PC-9 (cell line): ENCODE measurements around the gene ZNF784. TPM values are rescaled to one million over a fixed set of nuclear protein-coding genes. Genes with fewer than 3 reads are reported as not detected.

Source experiments
- BruUV-seq: library from RNA; stranded (reverse); fragments of 400-500 nt; replicated peaks from 2 replicates; lab custom pipeline; 2021; lab: Mats Ljungman, UMichigan
- CTCF ChIA-PET: fragments of 300-600 bp; sonication (Branson Sonifier 250); formaldehyde crosslinking; loops from one replicate; lab custom pipeline; 2022; ENCODE audit warnings: antibody characterized with exemption; lab: Charles Lee
- POLR2A ChIA-PET: fragments of 300-600 bp; sonication (Branson Sonifier 250); formaldehyde crosslinking; loops from one replicate; lab custom pipeline; 2022; ENCODE audit warnings: antibody characterized with exemption; ENCODE audit not compliant: unreplicated experiment; lab: Charles Lee
- DNase-seq, 2 experiments: peaks; one replicate each; pipeline versions ENCODE4 v3.0.0 to v3.0.0-alpha.2; 2015 to 2022; ENCODE audit warnings: mixed read lengths in 1 of 2
- H2AFZ ChIP-seq: fragments of 200-600 bp; sonication (generic); 2 replicates; pipeline ENCODE4 v1.8.1; 2017; ENCODE audit warnings: antibody characterized with exemption
- H3F3A ChIP-seq: fragments of 200-600 bp; sonication (generic); 2 replicates; pipeline ENCODE4 v1.8.1; 2017; ENCODE audit warnings: antibody characterized with exemption, mild to moderate bottlenecking, low read depth; ENCODE audit not compliant: insufficient read depth
- H3K27ac ChIP-seq: fragments of 200-600 bp; sonication (generic); 2 replicates; pipeline ENCODE4 v1.6.1; 2016; ENCODE audit warnings: mixed run types
- H3K27me3 ChIP-seq: fragments of 200-600 bp; sonication (generic); 2 replicates; pipeline ENCODE4 v1.6.1; 2016; ENCODE audit warnings: low read depth, mixed run types; ENCODE audit not compliant: insufficient read depth
- H3K36me3 ChIP-seq: fragments of 200-600 bp; sonication (generic); 2 replicates; pipeline ENCODE4 v1.6.1; 2016; ENCODE audit warnings: low read depth, mixed run types
- H3K4me1 ChIP-seq: fragments of 200-600 bp; sonication (generic); replicated peaks from 2 replicates; pipeline ENCODE4 v1.6.1; 2016; ENCODE audit warnings: mixed run types; ENCODE audit not compliant: insufficient read depth
- H3K4me2 ChIP-seq: fragments of 200-600 bp; sonication (generic); 2 replicates; pipeline ENCODE4 v1.6.1; 2017; ENCODE audit warnings: mixed run types
- H3K4me3 ChIP-seq: fragments of 200-600 bp; sonication (generic); 2 replicates; pipeline ENCODE4 v1.6.1; 2016; ENCODE audit warnings: mixed run types
- H3K79me2 ChIP-seq: fragments of 200-600 bp; sonication (generic); 2 replicates; pipeline ENCODE4 v1.6.1; 2017; ENCODE audit warnings: low read depth, mixed run types
- H3K9me2 ChIP-seq: fragments of 200-600 bp; sonication (generic); 2 replicates; pipeline ENCODE4 v1.8.1; 2017; ENCODE audit warnings: mild to moderate bottlenecking; ENCODE audit not compliant: insufficient read depth
- H3K9me3 ChIP-seq: fragments of 200-600 bp; sonication (generic); 2 replicates; pipeline ENCODE4 v1.8.1; 2016; ENCODE audit warnings: low read depth; ENCODE audit not compliant: insufficient read depth
- H4K20me1 ChIP-seq: fragments of 200-600 bp; sonication (generic); 2 replicates; pipeline ENCODE4 v1.8.1; 2017; ENCODE audit not compliant: insufficient read depth
- CTCF ChIP-seq: fragments of 200-600 bp; sonication (generic); conservative IDR thresholded peaks from 2 replicates; pipeline ENCODE4 v1.6.1; 2017; ENCODE audit warnings: mixed run types, antibody characterized with exemption, mild to moderate bottlenecking, moderate library complexity
- EZH2 ChIP-seq: fragments of 200-600 bp; sonication (generic); IDR thresholded peaks from 2 replicates; pipeline ENCODE4 v1.8.0; 2017; ENCODE audit warnings: antibody characterized with exemption, low read depth
- intact Hi-C: fragments of 100-400 bp; cut with micrococcal nuclease; formaldehyde crosslinking; loops from one replicate; pipeline ENCODE4 v1.10.0; 2022; ENCODE audit not compliant: unreplicated experiment
- total RNA-seq: library from RNA; stranded (reverse); gene quantifications from 2 replicates; pipeline ENCODE4 v1.2.3, GENCODE V29; 2021

ZNF784 gene
- total RNA-seq, 1 experiment from 2014 or later = 5.4 TPM

- Histone ChIP-seq H3K4me2 (peak overlapping the region; percentile 93), H3K9me2 (no peaks in the 10 kb centered on the region), H3K9me3 (no peaks in the 10 kb centered on the region), H3K36me3 (peaks cover 12% of the 10 kb centered on the region; the same call in 1 of the 2 replicates), H3K79me2 (peaks cover 51% of the 10 kb centered on the region), H3K4me1 (peaks cover 29% of the 10 kb centered on the region), H3K27me3 (no peaks in the 10 kb centered on the region), H4K20me1 (peaks cover 34% of the 10 kb centered on the region), H3F3A (peaks cover 46% of the 10 kb centered on the region), H3K4me3 (peak overlapping the region; percentile 79), H2AFZ (peak overlapping the region; percentile 71), H3K27ac (peak overlapping the region; percentile 66)
- intact Hi-C loops = loop anchor here (1.0 to 2.0 kb wide), 4 partner anchors 18 to 128 kb away; partner anchors contain the start of genes ZNF628 and ZNF784
- BruUV-seq = no TSS peak
- ChIA-PET POLR2A (interaction anchor here (0.5 to 1.1 kb wide), 7 partner anchors 11 to 1468 kb away, joined by 3 to 14 read pairs (median 5); partner anchors contain the start of genes CNOT3, HSPBP1, ISOC2 and ZNF628), CTCF (interaction anchor here (0.6 to 0.7 kb wide), 3 partner anchors 22 to 1125 kb away, joined by 3 to 4 read pairs (median 3); no protein-coding TSS in a partner anchor)
- DNase-seq = peak; percentile 93 to 100
- TF ChIP-seq CTCF = no peak
- no peak for TF ChIP-seq EZH2
Measured at GRCh38 chr19:55605207-55605636, 19.1 kb downstream of the ZNF784 start.

- H3K27ac ChIP-seq = peak overlapping the region; percentile 66
- peak overlapping the region; percentile 79; the same call in 1 of the 2 replicates for H3K4me3 ChIP-seq
- peaks cover 29% of the 10 kb centered on the region for H3K4me1 ChIP-seq
- H3K4me2 ChIP-seq = peak overlapping the region; percentile 93
- no peaks in the 10 kb centered on the region for H3K27me3 ChIP-seq
- POLR2A ChIA-PET = interaction anchor here (0.7 to 1.1 kb wide), 3 partner anchors 94 to 142 kb away, joined by 4 to 8 read pairs (median 5); partner anchors contain the start of gene ISOC2
- peaks cover 39% of the 10 kb centered on the region for H3F3A ChIP-seq
- no peaks in the 10 kb centered on the region for H3K9me3 ChIP-seq
- no peak for TF ChIP-seq CTCF
- TF ChIP-seq EZH2 = no peak
- H2AFZ ChIP-seq = peak overlapping the region; percentile 71; the same call in 1 of the 2 replicates
- intact Hi-C loops = loop anchor here (2.0 kb wide), 1 partner anchor 127 kb away; the partner anchor contains the start of gene ZNF628
- CTCF ChIA-PET = interaction anchor here (0.6 kb wide), 1 partner anchor 50 kb away, joined by 4 read pairs; no protein-coding TSS in a partner anchor
- no peaks in the 10 kb centered on the region for H3K9me2 ChIP-seq
- H3K79me2 ChIP-seq = peaks cover 43% of the 10 kb centered on the region
- peak in 1 of 2 experiments; percentile 28 for DNase-seq
- no TSS peak for BruUV-seq
- peaks cover 4% of the 10 kb centered on the region; the same call in 1 of the 2 replicates for H3K36me3 ChIP-seq
- peaks cover 24% of the 10 kb centered on the region for H4K20me1 ChIP-seq
Measured at GRCh38 chr19:55603581-55604292, 20.6 kb downstream of the ZNF784 start.

- Histone ChIP-seq H3K36me3 (no peaks in the 10 kb centered on the region), H3K4me1 (peaks cover 29% of the 10 kb centered on the region), H3K79me2 (peaks cover 38% of the 10 kb centered on the region), H3K4me2 (no peak overlapping the region), H3K4me3 (no peak overlapping the region), H3K9me2 (no peaks in the 10 kb centered on the region), H4K20me1 (peaks cover 18% of the 10 kb centered on the region), H3F3A (peaks cover 45% of the 10 kb centered on the region), H2AFZ (no peak overlapping the region), H3K27me3 (no peaks in the 10 kb centered on the region), H3K27ac (no peak overlapping the region), H3K9me3 (no peaks in the 10 kb centered on the region)
- DNase-seq = no peak
- ChIA-PET CTCF (interaction anchor here (0.6 kb wide), 1 partner anchor 50 kb away, joined by 4 read pairs; no protein-coding TSS in a partner anchor), POLR2A (interaction anchor here (0.7 kb wide), 1 partner anchor 95 kb away, joined by 8 read pairs; no protein-coding TSS in a partner anchor)
- no TSS peak for BruUV-seq
- intact Hi-C loops = no loop called here
- TF ChIP-seq EZH2 (no peak), CTCF (no peak)
Measured at GRCh38 chr19:55603115-55603514, 21.3 kb downstream of the ZNF784 start.
